Measurements from ENCODE around the gene ITGA2B. TPM values are rescaled to one million over a fixed set of nuclear protein-coding genes. Genes with fewer than 3 reads are reported as not detected.

ITGA2B gene
- total and polyA plus RNA-seq, 2 of the 13 experiments (the other 11 are each of a cell fraction or from before 2014, with no cell fraction given): 0.38 to 1.1 TPM

DNA sequence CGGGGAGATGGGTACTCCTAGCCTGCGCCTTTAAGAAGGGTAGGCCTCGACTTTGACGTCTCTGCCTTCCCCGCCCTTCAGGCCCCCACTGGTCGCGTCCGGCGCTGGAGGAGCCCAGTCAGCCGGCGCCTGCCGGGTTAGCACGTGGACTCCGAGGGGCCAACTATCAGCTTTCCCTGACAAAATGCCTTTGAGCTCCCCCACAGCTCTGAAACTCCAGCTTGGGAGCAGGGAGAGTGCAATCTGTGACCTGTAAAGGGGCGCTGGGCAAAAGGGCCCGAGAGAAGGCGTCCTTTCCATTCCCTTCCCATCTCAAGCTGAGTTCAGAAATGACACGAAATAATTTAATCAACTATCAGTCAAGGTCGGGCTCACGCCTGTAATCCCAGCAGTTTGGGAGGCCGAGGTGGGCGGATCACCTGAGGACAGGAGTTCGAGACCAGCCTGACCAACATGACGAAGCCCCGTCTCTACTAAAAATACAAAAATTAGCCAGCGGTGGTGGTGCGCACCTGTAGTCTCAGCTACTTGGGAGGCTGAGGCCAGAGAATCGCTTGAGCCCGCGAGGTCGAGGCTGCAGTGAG is 62.5 kb downstream of the ITGA2B start (continued):
- TF ChIP-seq ZBTB33 (CRISPR knock-in tag; IDR thresholded peaks at IDR 0.05): no peak
- TF ChIP-seq CERS6 (CRISPR knock-in tag; IDR thresholded peaks at IDR 0.05): no peak
- TF ChIP-seq, protein P1, sequence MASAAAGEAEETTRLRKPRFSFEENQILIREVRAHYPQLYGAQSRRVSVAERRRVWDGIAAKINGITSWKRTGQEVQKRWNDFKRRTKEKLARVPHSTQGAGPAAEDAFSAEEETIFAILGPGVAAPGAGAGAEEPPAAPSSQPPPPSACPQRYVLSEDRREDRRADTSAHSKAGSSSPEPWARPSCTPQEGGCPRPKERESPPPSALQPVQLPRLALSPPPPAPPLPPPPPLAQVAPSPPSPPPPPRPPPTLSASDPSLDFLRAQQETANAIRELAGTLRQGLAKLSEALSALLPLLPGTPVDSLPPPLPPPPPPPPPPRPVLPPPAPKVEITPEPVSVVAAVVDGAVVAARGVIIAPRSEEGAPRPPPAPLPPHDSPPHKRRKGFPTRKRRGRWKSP (CRISPR knock-in tag; IDR thresholded peaks at IDR 0.05): peak; percentile 72
- TF ChIP-seq GATAD1 (CRISPR knock-in tag; IDR thresholded peaks at IDR 0.05): peak; percentile 82
- TF ChIP-seq CBX5 (CRISPR knock-in tag; IDR thresholded peaks at IDR 0.05; ENCODE audit: borderline replicate concordance): peak; percentile 64; the same call in 1 of the 2 replicates
- peak; percentile 47; the same call in 1 of the 2 replicates for TF ChIP-seq ZNF749 (CRISPR knock-in tag; IDR thresholded peaks at IDR 0.05; ENCODE audit: borderline replicate concordance)
- no peak for TF ChIP-seq GTF3A (CRISPR knock-in tag; conservative IDR thresholded peaks at IDR 0.05)
- TF ChIP-seq, protein P2, sequence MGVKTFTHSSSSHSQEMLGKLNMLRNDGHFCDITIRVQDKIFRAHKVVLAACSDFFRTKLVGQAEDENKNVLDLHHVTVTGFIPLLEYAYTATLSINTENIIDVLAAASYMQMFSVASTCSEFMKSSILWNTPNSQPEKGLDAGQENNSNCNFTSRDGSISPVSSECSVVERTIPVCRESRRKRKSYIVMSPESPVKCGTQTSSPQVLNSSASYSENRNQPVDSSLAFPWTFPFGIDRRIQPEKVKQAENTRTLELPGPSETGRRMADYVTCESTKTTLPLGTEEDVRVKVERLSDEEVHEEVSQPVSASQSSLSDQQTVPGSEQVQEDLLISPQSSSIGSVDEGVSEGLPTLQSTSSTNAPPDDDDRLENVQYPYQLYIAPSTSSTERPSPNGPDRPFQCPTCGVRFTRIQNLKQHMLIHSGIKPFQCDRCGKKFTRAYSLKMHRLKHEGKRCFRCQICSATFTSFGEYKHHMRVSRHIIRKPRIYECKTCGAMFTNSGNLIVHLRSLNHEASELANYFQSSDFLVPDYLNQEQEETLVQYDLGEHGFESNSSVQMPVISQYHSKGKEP (CRISPR knock-in tag; IDR thresholded peaks at IDR 0.05): no peak
- 0 out of 2 replicates have a peak, but pooled peaks have one; percentile 22 for TF ChIP-seq FOXC1 (CRISPR knock-in tag; IDR thresholded peaks at IDR 0.05; ENCODE audit: borderline replicate concordance)
- TF ChIP-seq, protein P3, sequence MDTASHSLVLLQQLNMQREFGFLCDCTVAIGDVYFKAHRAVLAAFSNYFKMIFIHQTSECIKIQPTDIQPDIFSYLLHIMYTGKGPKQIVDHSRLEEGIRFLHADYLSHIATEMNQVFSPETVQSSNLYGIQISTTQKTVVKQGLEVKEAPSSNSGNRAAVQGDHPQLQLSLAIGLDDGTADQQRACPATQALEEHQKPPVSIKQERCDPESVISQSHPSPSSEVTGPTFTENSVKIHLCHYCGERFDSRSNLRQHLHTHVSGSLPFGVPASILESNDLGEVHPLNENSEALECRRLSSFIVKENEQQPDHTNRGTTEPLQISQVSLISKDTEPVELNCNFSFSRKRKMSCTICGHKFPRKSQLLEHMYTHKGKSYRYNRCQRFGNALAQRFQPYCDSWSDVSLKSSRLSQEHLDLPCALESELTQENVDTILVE (CRISPR knock-in tag; IDR thresholded peaks at IDR 0.05): peak; percentile 35; the same call in 1 of the 2 replicates
- peak; percentile 46; the same call in 1 of the 2 replicates for TF ChIP-seq ZNF281 (CRISPR knock-in tag; IDR thresholded peaks at IDR 0.05; ENCODE audit: borderline replicate concordance)
- peak; percentile 66; the same call in 1 of the 2 replicates for TF ChIP-seq ARNT2 (CRISPR knock-in tag; IDR thresholded peaks at IDR 0.05; ENCODE audit: low read depth)
- TF ChIP-seq ZBTB4 (CRISPR knock-in tag; IDR thresholded peaks at IDR 0.05; ENCODE audit: borderline replicate concordance): 0 out of 2 replicates have a peak, but pooled peaks have one; percentile 65
- no peak for TF ChIP-seq MAFK (conservative IDR thresholded peaks at IDR 0.05 in 1 of 2, IDR thresholded peaks at IDR 0.05 in 1 of 2; ENCODE audit: low read length in 2 of 2)
